HG03439 (cell line): ENCODE data around the gene TAC3.
"Not testable (repeated sequence)": the region's sequence is repeated elsewhere in the genome, so short reads cannot be mapped to it uniquely, and the experiment has no call there.

Source experiments
- ATAC-seq: cut with Tn5 transposase; IDR thresholded peaks from one replicate; pipeline ENCODE4 v1.9.1; 2021; ENCODE audit warnings: mild to moderate bottlenecking, moderate library complexity; ENCODE audit not compliant: unreplicated experiment

Gene TAC3

GRCh38 chr12:57037264-57037663 is 20.9 kb upstream of the TAC3 start:
- ATAC-seq, result no peak

GRCh38 chr12:57033431-57033830 is 17.1 kb upstream of the TAC3 start:
- no peak for ATAC-seq

- ATAC-seq, result no peak
Observed at GRCh38 chr12:57031789-57032188, 15.5 kb upstream of the TAC3 start.

- ATAC-seq, result no peak
Observed at GRCh38 chr12:57031138-57031725, 14.9 kb upstream of the TAC3 start.

- no peak for ATAC-seq
Observed at GRCh38 chr12:57029457-57029856, 13.1 kb upstream of the TAC3 start.

- no peak for ATAC-seq
Observed at GRCh38 chr12:57027805-57028153, 11.4 kb upstream of the TAC3 start.

- no peak for ATAC-seq
Observed at GRCh38 chr12:57027011-57027804, 10.9 kb upstream of the TAC3 start.

GRCh38 chr12:57025196-57025595 is 8.9 kb upstream of the TAC3 start:
- no peak for ATAC-seq

- ATAC-seq, result not testable (repeated sequence)
Observed at GRCh38 chr12:57022324-57022723, 6.0 kb upstream of the TAC3 start.

- no peak for ATAC-seq
Observed at GRCh38 chr12:57019983-57020719, 3.8 kb upstream of the TAC3 start.

- ATAC-seq, result no peak
Observed at GRCh38 chr12:57018906-57019305, 2.6 kb upstream of the TAC3 start.

GRCh38 chr12:57018353-57018752 is 2.0 kb upstream of the TAC3 start:
- not testable (repeated sequence) for ATAC-seq

GRCh38 chr12:57012600-57013465 is 3.5 kb downstream of the TAC3 start:
- ATAC-seq, result no peak

GRCh38 chr12:57011438-57012424 is 4.6 kb downstream of the TAC3 start:
- peak; percentile 55 for ATAC-seq

- no peak for ATAC-seq
Observed at GRCh38 chr12:57010627-57011247, 5.6 kb downstream of the TAC3 start.

GRCh38 chr12:57009949-57010626 is 6.2 kb downstream of the TAC3 start:
- no peak for ATAC-seq

GRCh38 chr12:57008178-57008577 is 8.2 kb downstream of the TAC3 start:
- no peak for ATAC-seq

GRCh38 chr12:57006809-57007475 is 9.4 kb downstream of the TAC3 start:
- ATAC-seq, result no peak
